B cell (primary cell): ENCODE data around the gene MLANA.

ENCODE experiments used
- EZH2 ChIP-seq: IDR thresholded peaks from 2 replicates; pipeline ENCODE4 v1.6.1; 2012; ENCODE audit warnings: borderline replicate concordance, low read depth, mild to moderate bottlenecking, moderate library complexity, low read length; ENCODE audit not compliant: insufficient read depth, poor library complexity, severe bottlenecking
- TF ChIP-seq, protein P1 (sequence below): fragments of 200-600 bp; IDR thresholded peaks from one replicate; pipeline ENCODE4 v1.8.0; 2022; ENCODE audit warnings: antibody characterized with exemption, mild to moderate bottlenecking

GRCh38 chr9:5869315-5870019 is 21.2 kb upstream of the MLANA start:
- TF ChIP-seq, protein P1, sequence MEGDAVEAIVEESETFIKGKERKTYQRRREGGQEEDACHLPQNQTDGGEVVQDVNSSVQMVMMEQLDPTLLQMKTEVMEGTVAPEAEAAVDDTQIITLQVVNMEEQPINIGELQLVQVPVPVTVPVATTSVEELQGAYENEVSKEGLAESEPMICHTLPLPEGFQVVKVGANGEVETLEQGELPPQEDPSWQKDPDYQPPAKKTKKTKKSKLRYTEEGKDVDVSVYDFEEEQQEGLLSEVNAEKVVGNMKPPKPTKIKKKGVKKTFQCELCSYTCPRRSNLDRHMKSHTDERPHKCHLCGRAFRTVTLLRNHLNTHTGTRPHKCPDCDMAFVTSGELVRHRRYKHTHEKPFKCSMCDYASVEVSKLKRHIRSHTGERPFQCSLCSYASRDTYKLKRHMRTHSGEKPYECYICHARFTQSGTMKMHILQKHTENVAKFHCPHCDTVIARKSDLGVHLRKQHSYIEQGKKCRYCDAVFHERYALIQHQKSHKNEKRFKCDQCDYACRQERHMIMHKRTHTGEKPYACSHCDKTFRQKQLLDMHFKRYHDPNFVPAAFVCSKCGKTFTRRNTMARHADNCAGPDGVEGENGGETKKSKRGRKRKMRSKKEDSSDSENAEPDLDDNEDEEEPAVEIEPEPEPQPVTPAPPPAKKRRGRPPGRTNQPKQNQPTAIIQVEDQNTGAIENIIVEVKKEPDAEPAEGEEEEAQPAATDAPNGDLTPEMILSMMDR = no peak
- TF ChIP-seq EZH2 = no peak
